A549 (cell line): ENCODE results near the gene RHBDF2. TPM values are rescaled to one million over a fixed set of nuclear protein-coding genes. Genes with fewer than 3 reads are reported as not detected.

ENCODE experiments used
- ATAC-seq, 2 experiments: fragments of 200-7000 bp in 1 of 2; fragments of >200 bp in 1 of 2; cut with Nextera tagmentation in 1 of 2; cut with Tn5 transposase in 1 of 2; 3 replicates each; pipeline versions ENCODE4 v1.8.0 to v1.9.1; 2018 to 2020; ENCODE audit warnings: mild to moderate bottlenecking in 1 of 2, moderate library complexity in 1 of 2
- CTCF ChIA-PET: fragments of 300-600 bp; sonication (Branson Sonifier 250); formaldehyde crosslinking; extraction: SDS; loops from one replicate; lab custom pipeline; 2021; ENCODE audit warnings: antibody characterized with exemption, inconsistent platforms; lab: Yijun Ruan, JAX
- POLR2A ChIA-PET: fragments of 350-600 bp; formaldehyde crosslinking; extraction: SDS; loops from one replicate; lab custom pipeline; 2021; ENCODE audit warnings: antibody characterized with exemption, inconsistent platforms; lab: Yijun Ruan, JAX
- DNase-seq, 2 experiments: peaks; one replicate each; pipeline versions ENCODE4 v3.0.0 to v3.0.0-alpha.2; 2011 to 2016; ENCODE audit warnings: low read depth in 1 of 2, low spot score in 1 of 2
- FAIRE-seq: peaks from 2 replicates; lab custom pipeline; 2011; peaks lifted over from hg19 to GRCh38; lab: Jason Lieb, UNC
- H3K27ac ChIP-seq, 2 experiments: fragments of >200 bp; sonication (Bioruptor Twin); formaldehyde crosslinking; 3 replicates each; pipeline ENCODE4 v1.5.1; 2016 to 2017
- H3K4me1 ChIP-seq: fragments of >200 bp; sonication (Bioruptor Twin); formaldehyde crosslinking; 3 replicates; pipeline ENCODE4 v1.6.1; 2016
- H3K4me2 ChIP-seq: fragments of >200 bp; sonication (Bioruptor Twin); formaldehyde crosslinking; 3 replicates; pipeline ENCODE4 v1.6.1; 2016
- H3K4me3 ChIP-seq: fragments of >200 bp; sonication (Bioruptor Twin); formaldehyde crosslinking; 3 replicates; pipeline ENCODE4 v1.5.1; 2016
- H3K9me3 ChIP-seq: fragments of >200 bp; sonication (Bioruptor Twin); formaldehyde crosslinking; 3 replicates; pipeline ENCODE4 v1.6.1; 2016
- CBX2 ChIP-seq: fragments of 200-600 bp; sonication (generic); IDR thresholded peaks from 2 replicates; pipeline ENCODE4 v1.6.1; 2016; ENCODE audit warnings: low read depth, mild to moderate bottlenecking, borderline replicate concordance
- CHD2 ChIP-seq: fragments of 150-350 bp; IDR thresholded peaks from 2 replicates; pipeline ENCODE4 v1.6.1; 2014; ENCODE audit warnings: low read length; ENCODE audit not compliant: partially characterized antibody
- CHD4 ChIP-seq: fragments of 200-600 bp; sonication (generic); IDR thresholded peaks from 2 replicates; pipeline ENCODE4 v1.6.1; 2016; ENCODE audit warnings: antibody characterized with exemption, mild to moderate bottlenecking, borderline replicate concordance
- EHMT2 ChIP-seq: fragments of 200-600 bp; sonication (generic); IDR thresholded peaks from 2 replicates; pipeline ENCODE4 v1.6.1; 2016; ENCODE audit warnings: antibody characterized with exemption, low read depth, mild to moderate bottlenecking, moderate library complexity
- FOSL2 ChIP-seq, 2 experiments: fragments of 450-650 bp in 1 of 2; fragments of >200 bp in 1 of 2; sonication (Bioruptor Twin) in 1 of 2; formaldehyde crosslinking; IDR thresholded peaks; 2 replicates each; pipeline versions ENCODE4 v1.5.0 to v1.6.1; 2016 to 2020; ENCODE audit warnings: mild to moderate bottlenecking in 1 of 2, moderate library complexity in 1 of 2
- GATA3 ChIP-seq: IDR thresholded peaks from 2 replicates; pipeline ENCODE4 v1.6.1; 2012; ENCODE audit warnings: borderline replicate concordance
- HDAC2 ChIP-seq: fragments of 200-600 bp; sonication (generic); IDR thresholded peaks from 2 replicates; pipeline ENCODE4 v1.6.1; 2016
- KDM1A ChIP-seq: fragments of 200-600 bp; sonication (generic); IDR thresholded peaks from 2 replicates; pipeline ENCODE4 v1.6.1; 2016; ENCODE audit warnings: low read depth, mild to moderate bottlenecking
- KDM5A ChIP-seq: fragments of 200-600 bp; sonication (generic); IDR thresholded peaks from 2 replicates; pipeline ENCODE4 v1.6.1; 2016; ENCODE audit warnings: antibody characterized with exemption, mild to moderate bottlenecking
- MAZ ChIP-seq: fragments of 150-350 bp; IDR thresholded peaks from 2 replicates; pipeline ENCODE4 v1.6.1; 2014; ENCODE audit warnings: antibody characterized with exemption, low read depth, low read length, borderline replicate concordance
- MYC ChIP-seq: IDR thresholded peaks from 2 replicates; pipeline ENCODE4 v1.6.1; 2012; ENCODE audit warnings: mild to moderate bottlenecking, inconsistent platforms, low read length, improper control_type of control experiment, borderline replicate concordance
- POLR2AphosphoS2 ChIP-seq: conservative IDR thresholded peaks from 2 replicates; pipeline ENCODE4 v1.6.1; 2012; ENCODE audit warnings: low read length, improper control_type of control experiment, inconsistent platforms
- RAD21 ChIP-seq, 2 experiments: fragments of >200 bp in 1 of 2; sonication (Bioruptor Twin) in 1 of 2; formaldehyde crosslinking in 1 of 2; IDR thresholded peaks in 1 of 2; conservative IDR thresholded peaks in 1 of 2; 2 replicates in 1 of 2; 3 replicates in 1 of 2; pipeline ENCODE4 v1.6.1; 2012 to 2018; ENCODE audit warnings: inconsistent platforms in 1 of 2
- RARB ChIP-seq: fragments of 250-450 bp; sonication (Bioruptor Pico); IDR thresholded peaks from 2 replicates; pipeline ENCODE4 v1.8.0; 2021; ENCODE audit warnings: mild to moderate bottlenecking, moderate library complexity
- RCOR1 ChIP-seq: fragments of 150-350 bp; IDR thresholded peaks from 2 replicates; pipeline ENCODE4 v1.6.1; 2014; ENCODE audit warnings: antibody characterized with exemption, low read length, low read depth
- RNF2 ChIP-seq: fragments of 200-600 bp; sonication (generic); IDR thresholded peaks from 2 replicates; pipeline ENCODE4 v1.6.1; 2016; ENCODE audit warnings: low read depth, mild to moderate bottlenecking, antibody characterized with exemption, moderate library complexity, borderline replicate concordance
- SMC3 ChIP-seq: fragments of >200 bp; sonication (Bioruptor Twin); formaldehyde crosslinking; IDR thresholded peaks from 3 replicates; pipeline ENCODE4 v1.6.1; 2018; ENCODE audit warnings: inconsistent platforms
- TFCP2L1 ChIP-seq: fragments of 250-450 bp; sonication (Bioruptor Pico); IDR thresholded peaks from 2 replicates; pipeline ENCODE4 v1.5.0; 2021; ENCODE audit warnings: mild to moderate bottlenecking
- TP53 ChIP-seq: fragments of 250-450 bp; sonication (Bioruptor Pico); IDR thresholded peaks from 2 replicates; pipeline ENCODE4 v1.5.0; 2021; ENCODE audit warnings: mild to moderate bottlenecking, moderate library complexity
- ZSCAN20 ChIP-seq: fragments of 250-450 bp; sonication (Bioruptor Pico); IDR thresholded peaks from 2 replicates; pipeline ENCODE4 v1.8.0; 2022; ENCODE audit warnings: mild to moderate bottlenecking, moderate library complexity
- WGBS: methylation state at CpG from one replicate; pipeline ENCODE4 v1.1.6; 2017; ENCODE audit errors: missing lambda C conversion rate; 5-methylcytosine and 5-hydroxymethylcytosine counted together
- polyA plus RNA-seq, 4 experiments: library from polyadenylated mRNA; depleted of rRNA in 3 of 4; stranded (reverse); fragments of >200 nt; fragmentation: RNase III in 1 of 4; extraction: RNeasy Plus Mini Kit Qiagen cat#74134 plus additional on column Dnase treatment in 1 of 4; gene quantifications; 2 replicates in 3 of 4; 3 replicates in 1 of 4; pipeline ENCODE4 v1.2.3, GENCODE V29; 2011 to 2017
- TF ChIP-seq, protein P1 (sequence below): fragments of >200 bp; sonication (Bioruptor Twin); formaldehyde crosslinking; IDR thresholded peaks from 3 replicates; pipeline ENCODE4 v1.5.1; 2016
- TF ChIP-seq, protein P2 (sequence below): IDR thresholded peaks from 2 replicates; pipeline ENCODE4 v1.6.1; 2012
- TF ChIP-seq, protein P3 (sequence below): fragments of 150-350 bp; IDR thresholded peaks from 2 replicates; pipeline ENCODE4 v1.6.1; 2014; ENCODE audit warnings: low read depth, mild to moderate bottlenecking, low read length
- TF ChIP-seq, protein P4 (sequence below): fragments of 250-450 bp; sonication (Bioruptor Pico); IDR thresholded peaks from 2 replicates; pipeline ENCODE4 v1.5.0; 2020; ENCODE audit warnings: low read depth, mild to moderate bottlenecking, moderate library complexity

Gene RHBDF2
- polyA plus RNA-seq, 2 of the 4 experiments (the other 2 are of a cell fraction), result 14.0 to 42.9 TPM

DNA sequence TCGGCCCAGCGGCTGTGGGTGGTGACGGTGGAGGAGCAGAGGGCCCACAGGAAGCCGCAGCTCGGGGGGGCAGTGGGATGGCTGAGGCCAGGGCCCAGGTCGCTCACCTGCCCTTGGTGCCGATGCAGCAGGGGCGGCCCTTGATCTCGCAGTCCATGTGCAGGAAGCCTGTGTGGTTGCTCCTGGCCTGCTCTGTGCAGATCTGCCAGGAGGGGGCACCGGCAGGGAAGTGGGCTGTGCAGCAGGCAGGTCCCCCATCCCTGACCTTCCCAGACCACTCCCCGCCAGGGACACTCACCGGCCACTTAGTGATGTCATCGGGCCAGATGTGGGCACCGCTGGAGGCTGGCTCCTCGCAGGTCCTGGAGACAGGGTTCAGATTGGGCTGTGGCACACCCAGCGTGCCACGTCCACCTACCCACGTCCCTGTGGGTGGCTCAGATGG lies 27.7 kb downstream of the RHBDF2 start:
- 84% methylated on average over 13 of the region's 18 CpGs for WGBS
- H3K4me3 ChIP-seq, result no peak overlapping the region
- H3K9me3 ChIP-seq, result no peaks in the 10 kb centered on the region
- peak; percentile 48 to 79; a peak in 4 of 6 replicates for ATAC-seq
- no peak overlapping the region for H3K4me2 ChIP-seq
- ChIA-PET POLR2A (no interaction called here), CTCF (interaction anchor here (0.6 to 64.5 kb wide), 7 partner anchors 11 to 194 kb away, joined by 3 to 1994 read pairs (median 4); partner anchors contain the start of genes AANAT, RHBDF2 and UBE2O)
- H3K4me1 ChIP-seq, result no peaks in the 10 kb centered on the region
- DNase-seq, result peak in 1 of 2 experiments; percentile 49
- H3K27ac ChIP-seq, result no peak overlapping the region
- FAIRE-seq, result no peak
- TF ChIP-seq KDM5A (no peak), SMC3 (peak; percentile 20; the same call in 1 of the 3 replicates), FOSL2 (IDR thresholded peaks at IDR 0.05) (no peak), FOSL2 (CRISPR knock-in tag; IDR thresholded peaks at IDR 0.05) (no peak), ZSCAN20 (CRISPR knock-in tag) (no peak), RCOR1 (no peak), POLR2AphosphoS2 (no peak), KDM1A (no peak), EHMT2 (no peak)
- TF ChIP-seq, protein P1, sequence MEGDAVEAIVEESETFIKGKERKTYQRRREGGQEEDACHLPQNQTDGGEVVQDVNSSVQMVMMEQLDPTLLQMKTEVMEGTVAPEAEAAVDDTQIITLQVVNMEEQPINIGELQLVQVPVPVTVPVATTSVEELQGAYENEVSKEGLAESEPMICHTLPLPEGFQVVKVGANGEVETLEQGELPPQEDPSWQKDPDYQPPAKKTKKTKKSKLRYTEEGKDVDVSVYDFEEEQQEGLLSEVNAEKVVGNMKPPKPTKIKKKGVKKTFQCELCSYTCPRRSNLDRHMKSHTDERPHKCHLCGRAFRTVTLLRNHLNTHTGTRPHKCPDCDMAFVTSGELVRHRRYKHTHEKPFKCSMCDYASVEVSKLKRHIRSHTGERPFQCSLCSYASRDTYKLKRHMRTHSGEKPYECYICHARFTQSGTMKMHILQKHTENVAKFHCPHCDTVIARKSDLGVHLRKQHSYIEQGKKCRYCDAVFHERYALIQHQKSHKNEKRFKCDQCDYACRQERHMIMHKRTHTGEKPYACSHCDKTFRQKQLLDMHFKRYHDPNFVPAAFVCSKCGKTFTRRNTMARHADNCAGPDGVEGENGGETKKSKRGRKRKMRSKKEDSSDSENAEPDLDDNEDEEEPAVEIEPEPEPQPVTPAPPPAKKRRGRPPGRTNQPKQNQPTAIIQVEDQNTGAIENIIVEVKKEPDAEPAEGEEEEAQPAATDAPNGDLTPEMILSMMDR, result peak; percentile 28; the same call in 2 of the 3 replicates

DNA sequence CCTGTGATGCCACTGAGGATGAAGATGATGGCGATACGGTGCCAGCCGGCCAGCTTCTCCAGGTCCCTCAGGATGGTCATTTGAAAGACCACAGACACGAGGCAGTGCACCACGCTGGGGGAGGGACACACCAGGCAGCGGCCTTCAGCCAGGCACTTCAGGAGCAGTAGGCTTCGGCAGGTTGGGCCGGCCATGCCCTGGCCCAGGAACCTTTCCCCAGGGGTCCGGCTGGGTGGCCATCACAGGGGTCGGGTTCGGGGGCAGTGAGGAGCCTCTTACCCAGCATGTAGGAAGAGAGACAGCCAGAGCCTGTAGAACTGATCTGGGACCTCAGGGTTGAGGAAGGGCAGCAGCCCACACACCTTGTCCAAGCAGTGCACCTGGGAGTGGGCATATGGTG lies 28.5 kb downstream of the RHBDF2 start:
- no peak for ATAC-seq
- WGBS, result 90% methylated on average over 11 of the region's 11 CpGs

More for the DNA sequence above, 28.5 kb downstream of the RHBDF2 start:
- Histone ChIP-seq H3K9me3 (no peaks in the 10 kb centered on the region), H3K27ac (no peak overlapping the region), H3K4me1 (no peaks in the 10 kb centered on the region), H3K4me3 (no peak overlapping the region), H3K4me2 (no peak overlapping the region)
- DNase-seq, result no peak
- no peak for FAIRE-seq
- TF ChIP-seq CHD4 (no peak), CBX2 (no peak), RAD21 (conservative IDR thresholded peaks at IDR 0.05 in 1 of 2, IDR thresholded peaks at IDR 0.05 in 1 of 2) (no peak), MYC (no peak), HDAC2 (no peak), GATA3 (no peak), TFCP2L1 (CRISPR knock-in tag) (no peak), CHD2 (no peak), MAZ (no peak), TP53 (CRISPR knock-in tag) (no peak), RNF2 (no peak), RARB (no peak)
- TF ChIP-seq, protein P2, sequence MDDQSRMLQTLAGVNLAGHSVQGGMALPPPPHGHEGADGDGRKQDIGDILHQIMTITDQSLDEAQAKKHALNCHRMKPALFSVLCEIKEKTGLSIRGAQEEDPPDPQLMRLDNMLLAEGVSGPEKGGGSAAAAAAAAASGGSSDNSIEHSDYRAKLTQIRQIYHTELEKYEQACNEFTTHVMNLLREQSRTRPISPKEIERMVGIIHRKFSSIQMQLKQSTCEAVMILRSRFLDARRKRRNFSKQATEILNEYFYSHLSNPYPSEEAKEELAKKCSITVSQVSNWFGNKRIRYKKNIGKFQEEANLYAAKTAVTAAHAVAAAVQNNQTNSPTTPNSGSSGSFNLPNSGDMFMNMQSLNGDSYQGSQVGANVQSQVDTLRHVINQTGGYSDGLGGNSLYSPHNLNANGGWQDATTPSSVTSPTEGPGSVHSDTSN, result no peak
- TF ChIP-seq, protein P3, sequence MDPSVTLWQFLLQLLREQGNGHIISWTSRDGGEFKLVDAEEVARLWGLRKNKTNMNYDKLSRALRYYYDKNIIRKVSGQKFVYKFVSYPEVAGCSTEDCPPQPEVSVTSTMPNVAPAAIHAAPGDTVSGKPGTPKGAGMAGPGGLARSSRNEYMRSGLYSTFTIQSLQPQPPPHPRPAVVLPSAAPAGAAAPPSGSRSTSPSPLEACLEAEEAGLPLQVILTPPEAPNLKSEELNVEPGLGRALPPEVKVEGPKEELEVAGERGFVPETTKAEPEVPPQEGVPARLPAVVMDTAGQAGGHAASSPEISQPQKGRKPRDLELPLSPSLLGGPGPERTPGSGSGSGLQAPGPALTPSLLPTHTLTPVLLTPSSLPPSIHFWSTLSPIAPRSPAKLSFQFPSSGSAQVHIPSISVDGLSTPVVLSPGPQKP, result no peak
- TF ChIP-seq, protein P4, sequence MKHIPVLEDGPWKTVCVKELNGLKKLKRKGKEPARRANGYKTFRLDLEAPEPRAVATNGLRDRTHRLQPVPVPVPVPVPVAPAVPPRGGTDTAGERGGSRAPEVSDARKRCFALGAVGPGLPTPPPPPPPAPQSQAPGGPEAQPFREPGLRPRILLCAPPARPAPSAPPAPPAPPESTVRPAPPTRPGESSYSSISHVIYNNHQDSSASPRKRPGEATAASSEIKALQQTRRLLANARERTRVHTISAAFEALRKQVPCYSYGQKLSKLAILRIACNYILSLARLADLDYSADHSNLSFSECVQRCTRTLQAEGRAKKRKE (CRISPR knock-in tag), result no peak
- POLR2A ChIA-PET, result no interaction called here
- CTCF ChIA-PET, result interaction anchor here (0.6 to 64.5 kb wide), 7 partner anchors 10 to 193 kb away, joined by 3 to 1994 read pairs (median 3); partner anchors contain the start of genes AANAT, RHBDF2 and UBE2O
